Measurements from ENCODE around the gene EVC. TPM values are rescaled to one million over a fixed set of nuclear protein-coding genes. Genes with fewer than 3 reads are reported as not detected.
"Not testable (repeated sequence)": the region's sequence is repeated elsewhere in the genome, so short reads cannot be mapped to it uniquely, and the experiment has no call there.

EVC gene
- total RNA-seq, 2 donors from 2014 or later, result 10.0 to 11.3 TPM

GRCh38 chr4:5823542-5824211, 112.7 kb downstream of the EVC start:
- ATAC-seq, result no peak
- DNase-seq, result no peak
- intact Hi-C loops (cut with DNase I), result loop anchor here in 1 of 2 donors (10.0 kb wide), 1 partner anchor 829 kb away; no protein-coding TSS in a partner anchor

DNA sequence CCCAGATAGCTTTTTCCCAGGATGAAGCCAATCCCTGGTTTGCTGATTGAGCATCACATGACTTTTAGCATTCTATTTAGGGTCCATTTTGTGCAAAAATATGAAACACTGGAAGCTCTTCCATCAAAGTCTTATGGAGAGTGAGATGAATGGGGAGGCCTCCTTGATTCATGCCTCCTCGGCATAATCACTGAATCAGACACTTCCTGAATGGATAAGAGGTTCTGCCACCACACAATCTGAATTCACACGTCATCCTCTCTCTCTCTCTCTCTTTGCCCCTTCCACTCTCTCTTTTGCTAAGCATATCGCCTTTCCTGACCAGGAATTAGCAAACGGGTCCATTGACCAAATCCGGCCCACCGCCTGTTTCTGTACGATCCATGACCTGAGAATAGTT, 113.2 kb downstream of the EVC start:
- DNase-seq (no peak), ATAC-seq (no peak)
- intact Hi-C loops (cut with DNase I), result loop anchor here in 1 of 2 donors (10.0 kb wide), 1 partner anchor 829 kb away; no protein-coding TSS in a partner anchor

- intact Hi-C loops (cut with DNase I), result loop anchor here in 1 of 2 donors (10.0 kb wide), 1 partner anchor 830 kb away; no protein-coding TSS in a partner anchor
- DNase-seq (no peak), ATAC-seq (no peak)
Measured at GRCh38 chr4:5824635-5825034, 113.6 kb downstream of the EVC start.

- ATAC-seq (no peak), DNase-seq (no peak)
- intact Hi-C loops (cut with DNase I), result loop anchor here in 1 of 2 donors (10.0 kb wide), 1 partner anchor 831 kb away; no protein-coding TSS in a partner anchor
Measured at GRCh38 chr4:5825321-5826041, 114.5 kb downstream of the EVC start.

DNA sequence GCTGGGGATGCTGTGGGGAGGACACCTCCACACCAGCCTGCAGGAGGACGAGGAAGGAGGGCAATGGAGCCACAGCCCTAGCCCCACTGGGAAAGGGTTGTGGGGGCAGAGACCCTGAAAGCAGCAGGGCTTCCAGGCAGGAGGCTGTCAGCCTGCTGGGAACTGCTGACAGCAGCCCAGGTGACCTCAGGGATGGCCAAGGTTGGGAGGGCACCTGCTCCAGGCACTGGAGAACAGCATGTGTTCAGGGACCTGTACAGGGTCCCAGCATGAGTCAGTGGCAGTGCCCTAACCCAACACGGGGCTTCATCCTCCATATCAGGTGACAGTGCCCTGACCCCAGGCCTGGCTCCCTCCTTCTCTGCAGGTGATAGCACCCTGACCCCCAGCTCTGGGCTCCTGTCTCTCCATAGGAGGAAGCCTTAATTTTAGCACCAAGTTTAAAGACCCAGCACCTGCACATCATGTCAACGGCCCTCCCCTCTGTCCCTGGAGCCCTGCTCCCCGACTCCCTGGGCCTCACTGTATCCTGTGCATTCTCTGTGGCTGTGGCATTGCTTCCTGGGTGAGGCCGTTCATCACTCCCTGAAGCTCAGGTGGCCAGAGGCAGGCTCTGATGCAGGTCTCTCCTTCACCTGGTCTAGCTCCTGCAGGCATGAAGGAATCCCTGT, 115.6 kb downstream of the EVC start:
- intact Hi-C loops (cut with DNase I), result loop anchor here in 1 of 2 donors (10.0 kb wide), 1 partner anchor 832 kb away; no protein-coding TSS in a partner anchor
- ATAC-seq, result no peak
- no peak for DNase-seq

DNA sequence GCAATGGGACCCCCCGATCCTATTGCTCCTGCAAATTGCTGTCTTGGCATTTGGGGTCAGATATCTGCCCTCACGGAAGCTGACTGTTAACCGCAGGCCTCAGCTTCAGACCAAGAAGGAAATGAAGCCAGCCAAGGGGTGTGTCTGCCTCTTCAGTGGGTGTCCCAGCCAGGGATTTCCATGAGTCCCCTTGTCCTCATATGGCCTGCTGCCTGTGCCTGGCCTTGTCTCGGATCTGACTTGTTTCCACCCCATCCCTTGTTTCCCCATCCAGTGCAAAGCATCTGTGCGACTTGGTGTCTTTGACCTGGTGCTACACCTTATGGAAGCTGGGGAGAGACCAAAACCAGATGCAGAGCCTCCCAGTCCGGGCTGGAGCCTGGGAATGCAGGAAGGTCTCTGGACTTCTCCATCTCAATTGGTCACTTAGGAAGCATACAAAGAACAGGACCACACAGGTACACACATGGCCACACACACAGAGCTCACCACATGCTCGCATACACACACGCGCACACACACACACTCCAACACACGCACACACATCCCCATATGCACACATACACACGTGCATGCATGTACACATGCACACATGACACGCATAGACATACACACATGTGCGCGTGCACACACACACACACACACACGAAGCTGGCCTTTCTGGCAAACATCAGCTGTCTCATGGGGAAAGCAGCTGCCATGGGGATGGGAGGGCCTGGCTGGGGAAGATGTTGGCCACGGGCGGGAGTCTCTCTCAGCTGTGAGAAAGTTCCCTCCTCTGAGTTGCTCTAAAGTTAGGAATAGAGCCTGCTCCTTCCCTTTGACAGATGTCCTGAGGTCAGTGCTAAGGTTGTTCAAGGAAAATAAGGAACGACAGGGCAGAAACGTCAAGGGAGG, 116.4 kb downstream of the EVC start:
- DNase-seq (peak; percentile 46), ATAC-seq (peak; percentile 61 to 71)
- intact Hi-C loops (cut with DNase I), result loop anchor here in 1 of 2 donors (10.0 kb wide), 1 partner anchor 833 kb away; no protein-coding TSS in a partner anchor

GRCh38 chr4:5828005-5828391, 117.0 kb downstream of the EVC start:
- DNase-seq (no peak), ATAC-seq (peak; percentile 11 to 27)
- intact Hi-C loops (cut with DNase I), result loop anchor here in 1 of 2 donors (10.0 kb wide), 1 partner anchor 833 kb away; no protein-coding TSS in a partner anchor

- DNase-seq (no peak), ATAC-seq (no peak)
- intact Hi-C loops (cut with DNase I), result no loop called here
Measured at GRCh38 chr4:5836943-5837342, 125.9 kb downstream of the EVC start.

GRCh38 chr4:5837483-5837882, 126.5 kb downstream of the EVC start:
- intact Hi-C loops (cut with DNase I); DNase-seq; ATAC-seq: not testable (repeated sequence)

- intact Hi-C loops (cut with DNase I), result no loop called here
- no peak for ATAC-seq
- no peak for DNase-seq
Measured at GRCh38 chr4:5839332-5839731, 128.3 kb downstream of the EVC start.

DNA sequence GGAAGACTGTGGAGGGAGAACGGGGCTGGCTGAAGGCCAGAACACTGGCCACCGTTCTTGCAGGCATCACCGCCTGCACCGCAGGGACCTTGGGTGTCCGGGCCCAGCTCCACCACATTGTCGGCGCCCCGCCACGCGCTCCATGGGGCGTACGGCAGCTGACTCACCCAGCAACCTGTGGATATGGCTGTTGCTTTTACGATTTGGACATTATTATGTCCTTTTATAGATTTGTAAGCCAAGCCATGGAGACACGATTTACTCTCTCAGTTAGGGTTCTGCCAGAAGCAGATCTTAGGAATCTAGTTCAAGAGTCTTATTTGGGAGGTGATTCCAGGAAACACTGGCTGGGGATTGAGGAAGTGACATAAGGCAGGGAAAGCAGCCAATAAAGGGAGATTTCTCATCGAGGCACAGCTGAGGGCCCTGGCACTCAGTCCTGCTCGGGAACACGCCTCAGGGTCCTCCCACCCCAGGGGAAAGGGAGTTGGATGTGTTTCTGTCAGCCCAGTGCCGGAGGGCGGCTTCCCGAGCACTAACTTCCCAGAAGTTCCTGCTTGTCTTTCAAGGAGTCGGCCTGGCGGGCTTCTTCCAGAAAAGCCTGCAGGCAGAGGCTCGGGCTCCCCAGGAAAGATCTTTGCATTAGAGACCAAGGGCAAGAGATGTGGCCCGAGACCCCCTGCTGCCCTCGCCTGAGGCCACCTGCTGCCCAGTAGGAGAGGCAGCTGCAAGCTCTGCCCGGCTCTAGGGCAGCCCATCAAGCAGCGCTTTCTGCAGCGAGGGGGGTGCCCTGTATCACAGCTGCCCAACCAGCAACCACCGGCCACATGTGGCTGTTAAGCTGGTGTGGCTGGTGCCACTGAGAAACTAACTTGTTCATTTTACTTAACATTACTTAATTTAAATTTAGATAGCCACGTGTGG, 129.0 kb downstream of the EVC start:
- peak; percentile 88 to 91 for ATAC-seq
- peak; percentile 75 for DNase-seq
- intact Hi-C loops (cut with DNase I), result no loop called here

DNA sequence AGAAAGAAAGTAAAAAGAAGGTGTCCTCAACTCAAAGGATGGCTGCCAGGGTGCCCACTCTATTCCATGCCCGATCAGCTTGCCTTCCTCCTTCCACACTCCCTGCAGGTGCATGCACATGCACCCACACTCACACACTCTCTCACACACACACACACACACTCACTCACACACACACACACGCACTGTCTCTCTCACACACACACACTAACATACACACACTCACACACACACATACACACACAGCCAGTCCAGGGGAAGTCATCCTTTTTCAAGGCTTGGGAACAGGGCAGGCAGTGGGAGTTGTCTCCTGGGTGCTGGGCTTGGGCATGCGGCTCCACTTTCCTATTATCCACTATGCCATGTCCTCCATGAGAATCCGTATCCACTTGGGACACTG, 131.5 kb downstream of the EVC start:
- intact Hi-C loops (cut with DNase I), result no loop called here
- DNase-seq (no peak), ATAC-seq (no peak)

DNA sequence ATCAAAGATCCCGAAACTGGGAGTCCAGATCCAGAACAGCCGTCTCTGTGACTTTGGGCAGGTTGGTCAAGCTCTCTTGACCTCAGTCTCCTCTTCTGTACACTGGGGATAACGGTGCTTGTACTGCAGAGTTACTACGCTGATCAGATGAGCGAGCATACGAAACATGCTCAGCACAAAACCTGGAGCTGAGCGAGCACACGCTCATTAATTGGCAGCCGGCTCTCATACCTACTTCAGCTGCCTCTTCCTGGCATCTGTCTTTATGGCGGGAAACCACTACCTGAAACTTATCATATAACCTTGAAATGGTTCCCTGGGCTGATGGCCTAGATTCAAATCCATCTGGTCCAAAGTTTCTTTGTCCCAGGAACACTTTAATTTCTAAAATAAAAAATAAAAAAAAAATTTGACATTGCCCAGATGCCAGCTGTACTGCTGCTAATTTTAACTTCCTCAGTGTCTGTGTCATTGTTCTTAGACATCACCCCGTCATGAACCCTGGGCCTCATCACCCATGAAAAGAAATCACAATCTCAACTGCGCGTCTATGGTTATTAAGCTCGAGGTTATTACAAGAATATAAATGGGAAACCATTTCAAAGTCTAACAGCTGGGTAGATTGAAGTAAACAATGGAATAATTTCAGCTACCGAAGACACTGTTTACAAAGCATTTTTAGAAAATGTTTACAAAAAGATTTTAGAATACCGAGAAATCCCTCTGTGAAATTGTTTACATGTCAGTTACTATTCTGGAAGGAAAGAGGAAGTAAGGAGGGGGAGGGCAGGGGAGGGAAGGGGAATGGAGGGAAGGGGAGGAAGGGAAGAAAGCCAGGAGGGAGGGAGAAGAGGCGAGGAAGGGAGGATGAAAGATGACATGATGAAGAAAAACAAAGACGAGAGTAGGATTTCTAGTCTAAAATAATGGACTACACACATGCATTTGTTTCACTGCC, 132.9 kb downstream of the EVC start:
- intact Hi-C loops (cut with DNase I), result no loop called here
- DNase-seq, result no peak
- ATAC-seq, result no peak

DNA sequence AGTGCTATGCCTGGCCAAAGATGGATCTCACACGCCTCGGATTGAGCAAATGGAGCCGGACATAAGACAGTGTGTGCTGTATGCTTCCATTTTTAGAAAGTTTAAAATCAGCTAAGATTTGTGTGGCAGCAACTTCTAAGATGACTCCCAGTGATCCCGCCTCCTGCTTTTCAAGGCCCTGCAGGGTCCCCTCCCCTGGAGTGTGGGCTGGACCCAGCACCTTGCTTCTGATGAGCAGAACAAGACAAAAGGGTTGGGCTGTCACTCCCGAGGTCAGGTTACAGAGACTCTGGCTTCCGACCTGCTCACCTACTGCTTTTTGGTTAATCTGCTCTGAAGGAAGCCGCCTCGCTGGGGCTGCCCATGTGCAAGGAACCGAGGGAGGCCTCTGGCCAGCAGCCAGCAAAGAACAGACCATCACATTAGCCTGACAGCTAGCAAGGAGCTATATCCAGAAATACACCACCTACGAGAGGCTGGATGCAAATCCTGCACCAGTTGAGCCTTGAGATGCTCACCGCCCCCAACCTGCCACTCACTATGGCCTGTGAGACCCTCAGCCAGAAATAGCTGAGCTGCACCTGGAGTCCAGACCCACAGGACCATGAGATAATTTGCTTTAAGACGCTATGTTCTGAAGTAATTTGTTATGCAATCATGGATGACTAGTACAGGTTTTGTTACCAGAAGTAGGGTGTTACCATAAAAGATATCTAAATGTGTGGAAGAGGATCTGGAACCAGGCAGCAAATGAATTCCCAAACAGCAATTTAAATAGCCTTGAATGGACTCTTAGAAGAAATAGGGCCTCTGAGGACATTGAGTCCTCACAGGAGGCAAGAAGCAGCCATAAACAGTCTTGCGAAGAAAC, 134.3 kb downstream of the EVC start:
- intact Hi-C loops (cut with DNase I), result no loop called here
- no peak for ATAC-seq
- no peak for DNase-seq

- ATAC-seq (no peak), DNase-seq (no peak)
- intact Hi-C loops (cut with DNase I), result no loop called here
Measured at GRCh38 chr4:5851637-5852301, 140.8 kb downstream of the EVC start.

All from left cardiac atrium (tissue), 4 donors.